Activated naive CD4-positive, alpha-beta T cell (primary cell): ENCODE results near the gene GTPBP2.
A peak's percentile ranks its signal among the peaks of the same experiment; 100 is the strongest.
"Not testable (repeated sequence)": the region's sequence is repeated elsewhere in the genome, so short reads cannot be mapped to it uniquely, and the experiment has no call there.

ENCODE experiments used
- DNase-seq, 4 experiments: peaks; one replicate each; lab custom pipeline; 2025; lab: John Stamatoyannopoulos, UW

GTPBP2 gene

DNA sequence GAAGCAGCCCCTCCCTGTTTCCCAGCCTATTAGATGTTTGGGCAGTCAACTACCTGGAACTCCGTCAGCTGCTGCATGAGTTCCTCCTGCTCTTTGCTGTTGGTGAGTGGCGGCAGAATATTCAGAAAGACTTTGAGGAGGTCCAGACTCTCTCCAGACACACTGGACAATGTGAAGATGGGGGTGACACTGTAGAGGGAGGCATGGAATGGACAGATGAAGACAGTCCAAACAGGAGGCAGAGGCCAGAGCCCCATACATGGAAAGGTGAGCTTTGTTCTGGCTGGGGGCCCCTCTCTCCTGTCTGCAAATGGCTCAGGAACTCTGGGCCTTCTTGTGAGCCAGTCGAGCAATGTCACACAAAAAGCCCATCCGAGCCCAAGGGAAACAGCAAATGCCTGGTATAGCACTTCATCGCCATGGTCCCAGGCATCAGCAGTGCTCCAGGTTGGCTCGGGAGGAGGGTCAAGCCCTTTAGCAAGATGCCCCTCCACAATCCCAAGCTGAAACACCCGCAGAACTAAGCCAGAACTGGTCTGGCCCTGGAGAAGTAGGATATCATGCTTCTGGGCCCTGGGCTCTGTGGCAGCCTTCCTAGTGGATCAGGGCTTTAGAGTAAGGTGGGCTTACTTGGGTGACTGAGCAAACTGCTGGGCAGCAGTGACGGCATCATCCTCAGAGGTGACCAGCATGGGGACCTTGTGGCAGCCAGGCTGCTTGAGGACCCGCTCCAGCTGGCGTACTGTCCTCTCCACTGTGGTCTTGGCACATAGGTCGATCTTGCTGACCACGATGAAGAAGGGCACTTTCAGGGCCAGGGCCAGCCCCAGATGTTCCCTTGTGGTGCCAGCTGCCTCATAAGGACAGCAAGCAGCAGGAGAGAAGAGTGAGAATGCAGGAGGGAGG lies 4.9 kb downstream of the GTPBP2 start:
- no peak for DNase-seq

GRCh38 chr6:43622541-43622940 lies 6.5 kb downstream of the GTPBP2 start:
- DNase-seq, result no peak

GRCh38 chr6:43621836-43622180 lies 7.3 kb downstream of the GTPBP2 start:
- no peak for DNase-seq

- DNase-seq, result no peak
These were observed 7.8 kb downstream of the GTPBP2 start for GRCh38 chr6:43621078-43621835.

- no peak for DNase-seq
These were observed 12.2 kb downstream of the GTPBP2 start for GRCh38 chr6:43616725-43617472.

DNA sequence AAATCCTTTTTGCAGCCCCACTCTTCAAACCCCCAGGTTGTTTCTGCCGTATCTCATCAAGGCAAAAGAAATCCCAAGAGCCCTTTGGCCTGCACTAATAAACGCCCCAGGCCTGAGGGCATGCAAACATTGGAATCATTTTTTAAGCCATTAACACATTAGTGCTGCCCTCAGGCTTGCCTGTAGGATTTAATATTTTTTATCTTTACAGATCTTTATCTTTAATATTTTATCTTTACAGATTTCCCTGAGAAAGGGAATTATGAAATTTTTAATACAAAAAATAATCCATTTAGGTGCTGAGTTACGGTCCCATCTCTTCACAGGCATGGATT lies 14.7 kb downstream of the GTPBP2 start:
- DNase-seq, result no peak

DNA sequence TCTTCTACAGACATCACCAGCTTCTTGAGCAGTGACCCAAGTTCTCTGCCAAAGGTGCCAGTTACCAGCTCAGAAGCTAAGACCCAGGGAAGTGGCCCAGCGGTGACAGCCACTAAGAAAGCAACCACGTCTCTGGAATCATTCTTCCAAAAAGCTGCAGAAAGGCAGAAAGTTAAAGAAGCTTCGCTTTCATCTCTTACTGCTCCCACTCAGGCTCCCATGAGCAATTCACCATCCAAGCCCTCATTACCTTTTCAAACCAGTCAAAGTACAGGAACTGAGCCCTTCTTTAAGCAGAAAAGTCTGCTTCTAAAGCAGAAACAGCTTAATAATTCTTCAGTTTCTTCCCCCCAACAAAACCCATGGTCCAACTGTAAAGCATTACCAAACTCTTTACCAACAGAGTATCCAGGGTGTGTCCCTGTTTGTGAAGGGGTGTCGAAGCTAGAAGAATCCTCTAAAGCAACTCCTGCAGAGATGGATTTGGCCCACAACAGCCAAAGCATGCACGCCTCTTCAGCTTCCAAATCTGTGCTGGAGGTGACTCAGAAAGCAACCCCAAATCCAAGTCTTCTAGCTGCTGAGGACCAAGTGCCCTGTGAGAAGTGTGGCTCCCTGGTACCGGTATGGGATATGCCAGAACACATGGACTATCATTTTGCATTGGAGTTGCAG lies 15.2 kb downstream of the GTPBP2 start:
- no peak for DNase-seq

DNA sequence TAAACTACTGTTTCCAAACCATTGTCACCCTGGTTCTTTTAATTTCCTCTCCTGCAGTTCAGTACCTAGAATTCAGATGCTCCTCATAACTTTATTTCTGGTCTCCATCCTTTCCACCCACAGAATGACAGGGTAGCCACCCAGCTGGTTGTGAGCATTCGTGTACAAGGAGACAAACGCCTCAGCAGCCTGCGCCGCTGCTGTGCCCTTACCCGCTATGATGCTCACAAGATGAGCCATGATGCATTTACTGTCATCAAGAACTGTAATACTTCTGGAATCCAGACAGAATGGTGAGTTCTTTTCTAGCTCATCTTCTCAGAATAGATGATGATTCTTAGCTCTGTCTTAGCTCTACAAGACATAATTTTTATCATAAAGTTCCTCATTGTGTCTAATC lies 18.6 kb downstream of the GTPBP2 start:
- no peak for DNase-seq

GRCh38 chr6:43609402-43609801 lies 19.7 kb downstream of the GTPBP2 start:
- no peak for DNase-seq

GRCh38 chr6:43608807-43609206 lies 20.3 kb downstream of the GTPBP2 start:
- no peak for DNase-seq

DNA sequence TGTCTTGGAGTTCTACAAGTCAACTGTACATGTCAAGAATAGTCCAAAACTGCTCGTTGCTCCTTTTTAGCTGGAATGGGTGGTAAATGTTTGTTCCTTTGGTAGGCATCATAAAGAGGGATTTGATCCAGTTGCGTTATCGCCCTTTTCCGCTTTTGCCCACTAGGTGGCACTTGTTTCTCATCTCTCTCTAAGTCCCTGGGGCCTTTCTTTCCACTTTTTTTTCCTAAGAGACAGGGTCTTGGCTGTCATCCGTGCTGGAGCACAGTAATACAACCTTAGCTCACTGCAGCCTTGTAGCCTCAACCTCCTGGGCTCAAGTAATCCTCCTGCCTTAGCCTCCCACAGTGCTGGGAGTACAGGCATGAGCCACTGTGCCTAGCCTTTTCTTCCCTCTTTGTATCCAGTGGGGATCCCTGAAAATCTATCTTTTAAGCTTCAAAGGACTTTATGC lies 20.7 kb downstream of the GTPBP2 start:
- DNase-seq, result peak in 3 of 4 experiments; percentile 12 to 32 (median 31)

DNA sequence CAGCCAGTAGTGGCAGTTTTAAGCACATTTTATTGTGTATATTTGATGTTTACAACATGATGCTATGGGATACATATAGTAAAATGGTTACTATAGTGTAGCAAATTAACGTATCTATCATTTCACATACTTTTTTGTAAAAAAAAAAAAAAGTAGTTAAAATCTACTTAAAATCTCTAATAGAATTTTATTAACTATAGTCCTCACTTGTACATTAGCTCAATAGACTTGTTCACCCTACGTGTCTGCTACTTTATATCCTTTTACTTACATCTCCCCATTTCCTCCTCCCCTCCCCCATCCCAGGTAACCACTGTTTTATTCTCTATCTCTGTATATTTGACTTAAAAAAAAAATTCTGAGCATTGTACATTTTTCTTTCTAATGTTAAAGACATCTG lies 23.0 kb downstream of the GTPBP2 start:
- no peak for DNase-seq

DNA sequence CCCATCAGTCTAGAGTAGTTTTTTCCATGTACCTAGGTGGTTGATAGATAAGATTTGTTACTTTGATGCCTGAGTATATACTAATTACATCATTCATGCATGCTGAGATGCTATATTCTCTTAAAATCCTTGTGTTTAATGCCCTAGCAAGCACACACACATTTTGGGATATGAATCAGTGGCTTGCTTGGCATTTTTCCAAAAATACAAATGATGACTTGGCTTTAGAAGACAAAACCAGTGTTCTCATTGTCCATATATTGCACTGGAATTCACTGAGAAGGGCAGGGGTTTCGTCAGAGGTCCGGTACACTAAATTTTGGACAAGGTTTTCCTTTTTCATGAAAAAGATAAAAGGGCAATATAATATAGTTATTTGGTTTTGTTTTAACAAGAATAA lies 24.9 kb downstream of the GTPBP2 start:
- no peak for DNase-seq

GRCh38 chr6:43600595-43600994 lies 28.5 kb downstream of the GTPBP2 start:
- no peak for DNase-seq

DNA sequence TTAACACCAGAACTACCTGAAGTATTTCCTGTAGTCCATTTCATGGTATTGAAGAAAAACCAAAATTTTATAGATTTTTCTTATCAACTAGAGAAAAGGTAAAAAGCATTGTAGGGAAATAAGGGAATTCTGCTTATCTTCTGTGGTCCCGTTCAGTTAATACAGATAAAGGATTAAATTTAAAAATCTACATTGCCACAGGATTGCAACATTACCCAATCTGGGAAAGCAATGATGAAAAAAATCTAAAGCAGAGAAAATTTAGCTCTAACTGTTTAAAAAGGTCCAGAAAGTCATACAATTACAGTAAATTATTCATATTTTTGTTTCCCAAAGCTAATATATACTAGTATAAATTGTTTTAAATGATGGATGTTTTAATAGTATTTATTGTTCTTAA lies 35.1 kb downstream of the GTPBP2 start:
- DNase-seq, result no peak

GRCh38 chr6:43589564-43589963 lies 39.5 kb downstream of the GTPBP2 start:
- not testable (repeated sequence) for DNase-seq

GRCh38 chr6:43588194-43588593 lies 40.9 kb downstream of the GTPBP2 start:
- no peak for DNase-seq

DNA sequence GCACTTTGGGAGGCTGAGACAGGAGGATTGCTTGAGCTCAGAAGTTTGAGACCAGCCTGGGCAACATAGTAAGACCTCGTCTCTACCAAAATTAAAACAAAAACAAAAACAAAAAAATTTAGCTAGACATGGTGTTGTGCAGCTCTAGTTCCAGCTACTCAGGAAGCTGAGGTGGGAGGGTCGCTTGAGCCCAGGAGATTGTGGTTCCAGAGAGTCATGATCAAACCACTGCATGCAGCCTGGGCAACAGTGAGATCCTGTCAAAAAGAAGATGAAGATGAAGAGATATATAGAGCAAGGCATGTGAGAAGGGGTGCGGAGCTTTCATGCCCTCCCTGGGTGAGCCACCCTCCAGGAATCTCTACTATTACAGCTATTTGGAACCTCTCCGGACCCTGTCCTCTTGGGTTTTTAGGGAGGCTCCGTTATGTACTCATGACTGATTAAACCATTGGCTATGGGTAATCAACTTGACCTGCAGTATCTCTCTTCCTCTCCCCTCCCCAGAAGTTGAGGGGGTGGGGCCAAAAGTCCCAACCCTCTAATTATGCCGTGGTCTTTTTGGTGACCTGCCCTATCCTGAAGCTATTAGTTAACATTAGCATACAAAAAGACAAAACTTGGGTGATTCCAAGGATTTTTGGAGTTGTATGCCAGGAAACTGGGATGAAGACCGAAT lies 44.0 kb downstream of the GTPBP2 start:
- DNase-seq, result no peak

- DNase-seq, result no peak
These were observed 46.2 kb downstream of the GTPBP2 start for GRCh38 chr6:43582911-43583310.

- DNase-seq, result no peak
These were observed 49.9 kb downstream of the GTPBP2 start for GRCh38 chr6:43579171-43579570.

GRCh38 chr6:43578748-43579147 lies 50.3 kb downstream of the GTPBP2 start:
- no peak for DNase-seq
